Right kidney (tissue), 9 donors: ENCODE data around the gene OR9K2.
"Not testable (repeated sequence)": the region's sequence is repeated elsewhere in the genome, so short reads cannot be mapped to it uniquely, and the experiment has no call there.

Experiments
- DNase-seq: peaks from one replicate; pipeline ENCODE4 v3.0.0-alpha.2; 2016
- long read RNA-seq, 8 donors: transcript quantifications; one replicate each; lab custom pipeline, GENCODE V29; 2026

The OR9K2 gene, protein sequence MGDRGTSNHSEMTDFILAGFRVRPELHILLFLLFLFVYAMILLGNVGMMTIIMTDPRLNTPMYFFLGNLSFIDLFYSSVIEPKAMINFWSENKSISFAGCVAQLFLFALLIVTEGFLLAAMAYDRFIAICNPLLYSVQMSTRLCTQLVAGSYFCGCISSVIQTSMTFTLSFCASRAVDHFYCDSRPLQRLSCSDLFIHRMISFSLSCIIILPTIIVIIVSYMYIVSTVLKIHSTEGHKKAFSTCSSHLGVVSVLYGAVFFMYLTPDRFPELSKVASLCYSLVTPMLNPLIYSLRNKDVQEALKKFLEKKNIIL
- long read RNA-seq, donor 1 = 0 reads
- long read RNA-seq, donor 2 = 0 reads
- long read RNA-seq, donor 3 = 0 reads
- long read RNA-seq, donor 4 = 0 reads
- long read RNA-seq, donor 5 = 0 reads
- long read RNA-seq, donor 6 = 0 reads
- long read RNA-seq, donor 7 = 0 reads
- long read RNA-seq, donor 8 = 0 reads

DNA sequence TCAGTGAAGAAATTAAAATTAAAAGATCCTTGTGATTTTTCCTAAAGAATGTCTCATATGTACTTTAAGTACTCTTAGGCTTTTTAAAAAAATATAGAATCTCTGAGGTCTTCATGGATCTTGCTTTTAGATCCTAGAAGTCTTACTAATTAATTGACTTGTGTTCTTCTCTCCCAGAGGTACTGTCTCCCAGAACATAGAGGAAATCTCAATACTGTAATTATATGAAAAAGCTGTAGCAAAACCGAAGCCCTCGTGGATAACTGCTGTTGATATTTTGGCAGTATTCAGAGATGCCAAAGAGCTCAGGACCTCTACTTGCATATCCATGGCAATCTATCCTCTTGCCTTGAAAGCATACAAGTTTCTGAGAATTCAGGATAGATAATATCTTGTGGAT, at the start of gene OR9K2:
Gene OR9K2 (plus strand): TSS at position 301 of the 400 bp plus-strand sequence. CDS start 3,429 bp downstream, outside the sequence.
- DNase-seq = no peak

DNA sequence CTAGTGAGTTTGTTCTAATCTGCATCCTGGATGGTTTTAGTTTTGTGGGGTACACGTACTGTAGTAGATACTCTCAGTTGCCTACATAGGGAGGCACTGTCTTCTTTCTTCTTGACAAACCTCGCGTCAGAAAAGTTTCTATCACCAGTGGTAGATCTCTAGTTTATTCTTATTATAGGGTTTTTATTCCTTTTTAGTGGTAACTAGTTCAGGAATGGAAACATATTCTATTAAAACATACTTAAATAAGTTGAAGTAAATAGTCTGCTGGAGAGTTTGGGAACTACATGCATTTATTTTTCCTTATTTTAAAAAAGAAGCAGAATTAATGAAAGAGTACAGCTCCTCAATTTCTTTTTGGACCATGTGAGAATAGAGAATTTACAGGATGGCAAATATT, 33.6 kb upstream of the OR9K2 start:
- no peak for DNase-seq

DNA sequence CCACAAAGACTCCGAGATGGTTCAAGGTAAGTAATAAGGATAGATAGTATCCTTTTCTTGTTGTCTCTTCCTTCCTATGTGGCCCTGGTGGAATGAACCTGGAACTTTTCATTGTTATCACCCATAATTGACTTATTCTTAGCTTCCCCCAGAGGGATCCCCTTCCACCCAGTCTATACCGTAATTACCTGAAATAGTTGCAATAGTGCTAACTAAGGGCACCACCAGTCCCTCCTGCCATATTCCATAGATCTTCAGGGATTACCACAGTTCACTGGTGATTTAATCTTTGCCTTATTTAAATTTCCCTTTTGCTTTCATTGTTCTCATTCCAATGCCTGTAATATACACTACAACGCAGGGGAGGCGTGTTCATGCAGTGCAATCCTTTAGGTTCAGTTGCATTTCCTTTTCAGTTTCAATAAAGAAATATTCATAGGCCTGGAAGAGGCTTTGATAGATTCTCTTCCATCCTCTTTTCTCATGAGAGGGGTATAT, 13.8 kb upstream of the OR9K2 start:
- no peak for DNase-seq

DNA sequence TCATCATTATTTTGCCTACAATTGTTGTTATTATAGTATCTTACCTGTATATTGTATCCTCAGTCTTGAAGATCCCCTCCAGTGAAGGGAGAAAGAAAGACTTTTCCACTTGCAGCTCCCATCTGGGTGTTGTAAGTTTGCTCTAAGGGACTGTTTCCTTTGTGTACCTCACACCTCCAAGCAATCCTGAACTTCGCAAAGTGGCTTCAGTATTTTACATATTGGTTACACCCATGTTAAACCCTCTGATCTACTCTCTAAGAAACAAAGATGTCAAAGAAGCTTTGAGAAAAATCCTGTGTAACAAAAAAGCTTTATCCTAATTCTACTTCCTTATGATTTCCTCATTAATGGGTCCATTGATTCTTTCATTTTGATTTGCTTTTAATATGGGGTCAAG, 10.1 kb upstream of the OR9K2 start:
- DNase-seq = no peak

DNA sequence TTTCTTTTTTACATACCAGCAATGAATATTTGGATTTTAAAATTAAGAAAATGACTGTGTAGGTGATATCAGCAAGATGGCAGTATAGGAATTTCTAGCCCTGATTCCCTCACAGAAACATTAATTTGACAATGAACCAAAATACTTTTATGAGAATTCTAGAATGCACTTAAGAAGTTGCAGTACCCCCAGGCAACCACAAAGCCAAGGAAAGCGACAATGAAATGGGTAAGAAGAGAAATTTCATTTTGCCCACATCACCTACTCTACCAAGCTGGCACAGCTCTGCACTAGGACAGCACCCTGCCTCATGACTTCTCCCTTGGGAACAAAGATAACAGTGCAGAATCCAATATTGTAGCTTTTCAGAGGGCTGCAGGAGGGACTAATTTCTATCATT, 6.6 kb downstream of the OR9K2 start:
- no peak for DNase-seq

DNA sequence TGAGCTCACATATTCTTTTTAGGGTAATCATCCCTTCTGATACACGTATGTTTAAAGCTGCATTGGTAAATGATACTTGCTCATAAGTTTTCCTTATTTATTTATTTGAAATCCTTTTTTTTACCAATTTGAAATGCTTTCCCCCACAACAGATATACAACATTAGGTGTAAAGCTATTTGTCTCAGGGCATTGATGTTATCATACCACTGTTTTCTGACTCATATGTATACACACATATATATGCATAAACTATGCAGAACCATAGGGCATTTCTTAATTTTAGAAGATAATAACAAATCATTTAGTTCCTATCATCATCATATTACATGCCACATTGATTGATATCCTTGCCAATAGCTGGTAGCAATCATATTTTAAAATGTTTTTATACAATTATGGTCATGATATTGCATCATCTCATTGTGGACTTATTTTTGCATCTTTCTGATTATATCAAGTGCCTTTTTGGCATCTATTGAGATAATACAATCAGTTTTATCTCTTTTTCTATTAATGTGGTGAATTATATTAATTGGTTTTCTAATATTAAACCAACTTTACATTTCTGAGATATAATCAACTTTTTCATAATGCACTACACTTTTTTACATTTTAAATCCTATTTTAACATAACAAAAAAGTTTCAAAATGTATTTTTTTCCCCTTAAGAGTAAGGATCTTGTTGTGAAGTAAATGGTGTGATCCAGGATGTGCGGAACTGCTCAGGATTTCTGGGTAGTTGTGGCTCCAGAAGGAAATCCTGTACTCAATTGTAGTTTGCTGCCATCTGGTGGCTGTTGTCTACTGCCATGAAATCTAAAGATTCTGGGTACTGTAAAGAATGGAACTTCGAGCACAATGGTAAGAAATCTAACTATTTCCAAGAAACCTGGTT, 16.7 kb downstream of the OR9K2 start:
- DNase-seq = no peak

DNA sequence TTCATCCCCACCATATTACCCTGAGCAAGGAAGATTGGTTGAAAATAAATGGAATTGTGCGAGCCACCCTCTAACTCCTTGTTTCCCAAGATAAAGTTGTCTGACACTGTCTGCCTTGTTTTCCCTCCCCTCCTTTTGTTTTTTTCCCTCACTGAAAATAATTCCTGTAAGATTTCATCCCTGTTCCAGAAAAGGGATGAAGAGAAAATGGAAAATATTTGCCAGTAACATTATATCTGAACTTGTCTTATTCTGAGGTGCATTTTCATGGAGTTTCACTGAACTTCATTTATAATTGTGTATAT, 17.3 kb downstream of the OR9K2 start:
- no peak for DNase-seq

DNA sequence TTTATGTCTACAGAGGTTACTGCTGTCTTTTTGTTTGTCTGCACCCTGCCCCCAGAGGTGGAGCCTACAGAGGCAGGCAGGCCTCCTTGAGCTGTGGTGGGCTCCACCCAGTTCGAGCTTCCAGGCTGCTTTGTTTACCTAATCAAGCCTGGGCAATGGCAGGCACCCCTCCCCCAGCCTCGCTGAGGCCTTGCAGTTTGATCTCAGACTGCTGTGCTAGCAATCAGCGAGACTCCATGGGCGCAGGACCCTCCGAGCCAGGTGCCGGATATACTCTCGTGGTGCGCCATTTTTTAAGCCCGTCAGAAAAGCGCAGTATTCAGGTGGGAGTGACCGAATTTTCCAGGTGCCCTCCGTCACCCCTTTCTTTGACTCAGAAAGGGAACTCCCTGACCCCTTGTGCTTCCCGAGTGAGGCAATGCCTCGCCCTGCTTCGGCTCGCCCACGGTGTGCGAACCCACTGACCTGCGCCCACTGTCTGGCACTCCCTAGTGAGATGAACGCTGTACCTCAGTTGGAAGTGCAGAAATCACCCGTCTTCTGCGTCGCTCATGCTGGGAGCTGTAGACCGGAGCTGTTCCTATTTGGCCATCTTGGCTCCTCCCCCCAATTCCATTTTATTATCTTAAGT, 40.9 kb downstream of the OR9K2 start:
- not testable (repeated sequence) for DNase-seq

DNA sequence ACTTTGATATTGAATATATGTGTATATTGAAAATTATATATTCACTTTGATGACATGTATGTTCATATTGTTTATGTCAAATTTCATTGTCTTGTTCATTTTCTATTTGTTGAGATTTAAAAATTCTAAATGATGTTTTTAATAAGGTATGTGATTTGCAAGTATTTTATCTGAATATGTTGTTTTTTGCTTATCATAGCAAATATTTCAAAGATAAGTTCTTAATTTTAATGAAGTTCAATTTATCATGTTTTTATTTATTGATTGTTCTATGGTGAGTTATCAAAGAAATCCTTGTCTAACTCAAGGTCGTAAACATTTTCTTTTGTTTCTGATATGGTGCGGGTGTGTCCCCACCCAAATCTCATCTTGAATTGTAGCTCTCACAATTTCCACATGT, 45.2 kb downstream of the OR9K2 start:
- no peak for DNase-seq

DNA sequence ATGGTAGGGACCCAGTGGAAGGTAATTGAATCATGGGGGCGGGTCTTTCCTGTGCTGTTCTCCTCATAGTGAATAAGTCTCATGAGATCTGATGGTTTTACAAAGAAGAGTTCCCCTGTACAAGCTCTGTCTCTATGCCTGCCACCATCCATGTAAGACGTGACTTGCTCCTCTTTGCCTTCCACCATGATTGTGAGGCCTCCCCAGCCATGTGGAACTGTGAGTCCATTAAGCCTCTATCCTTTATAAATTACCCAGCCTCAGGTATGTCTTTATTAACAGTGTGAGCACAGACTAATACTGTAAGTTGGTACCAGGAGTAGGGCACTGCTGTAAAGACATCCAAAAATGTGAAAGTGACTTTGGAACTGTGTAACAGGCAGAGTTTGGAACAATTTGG, 45.6 kb downstream of the OR9K2 start:
- not testable (repeated sequence) for DNase-seq

DNA sequence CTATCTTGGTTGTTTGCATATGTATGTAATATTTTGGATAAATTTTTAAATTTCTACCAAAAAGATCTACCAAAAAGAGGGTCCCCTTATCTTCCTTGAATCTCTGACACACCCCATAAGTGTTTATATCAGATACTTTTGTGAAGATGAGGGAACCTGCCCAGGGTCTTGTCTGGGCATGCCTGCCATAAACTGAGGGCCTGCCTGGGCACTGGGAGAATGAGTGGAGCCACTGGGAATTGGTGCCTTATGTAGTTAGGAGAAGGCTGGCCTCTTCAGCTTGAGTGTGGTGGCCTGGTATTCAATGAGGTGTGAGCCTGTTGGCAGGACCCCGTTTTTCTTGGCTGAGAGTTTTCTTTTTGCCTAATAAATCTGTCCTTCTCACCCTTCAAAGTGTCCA, 46.5 kb downstream of the OR9K2 start:
- no peak for DNase-seq

DNA sequence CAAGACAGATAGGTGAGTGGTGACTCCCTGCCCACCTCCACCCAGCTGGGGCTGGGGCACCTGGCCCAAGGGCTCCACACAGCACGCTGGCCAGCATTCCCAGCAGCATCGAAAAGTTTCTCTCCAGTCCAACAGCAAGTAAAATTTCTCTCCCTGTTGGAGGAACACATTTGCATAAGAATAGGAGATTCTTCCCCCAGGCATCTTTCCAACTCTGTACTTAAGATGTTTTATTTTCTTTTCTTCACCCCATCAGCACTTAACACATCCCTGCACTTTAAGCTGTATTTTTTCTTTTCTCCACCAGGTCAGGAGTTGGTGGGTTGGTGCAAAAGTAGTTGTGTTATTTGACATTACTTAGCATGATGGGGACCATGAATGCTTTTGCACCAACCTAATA, 47.2 kb downstream of the OR9K2 start:
- DNase-seq = no peak
